ENCODE data around the gene FSCB. TPM values are rescaled to one million over a fixed set of nuclear protein-coding genes. Genes with fewer than 3 reads are reported as not detected.

Gene FSCB, protein sequence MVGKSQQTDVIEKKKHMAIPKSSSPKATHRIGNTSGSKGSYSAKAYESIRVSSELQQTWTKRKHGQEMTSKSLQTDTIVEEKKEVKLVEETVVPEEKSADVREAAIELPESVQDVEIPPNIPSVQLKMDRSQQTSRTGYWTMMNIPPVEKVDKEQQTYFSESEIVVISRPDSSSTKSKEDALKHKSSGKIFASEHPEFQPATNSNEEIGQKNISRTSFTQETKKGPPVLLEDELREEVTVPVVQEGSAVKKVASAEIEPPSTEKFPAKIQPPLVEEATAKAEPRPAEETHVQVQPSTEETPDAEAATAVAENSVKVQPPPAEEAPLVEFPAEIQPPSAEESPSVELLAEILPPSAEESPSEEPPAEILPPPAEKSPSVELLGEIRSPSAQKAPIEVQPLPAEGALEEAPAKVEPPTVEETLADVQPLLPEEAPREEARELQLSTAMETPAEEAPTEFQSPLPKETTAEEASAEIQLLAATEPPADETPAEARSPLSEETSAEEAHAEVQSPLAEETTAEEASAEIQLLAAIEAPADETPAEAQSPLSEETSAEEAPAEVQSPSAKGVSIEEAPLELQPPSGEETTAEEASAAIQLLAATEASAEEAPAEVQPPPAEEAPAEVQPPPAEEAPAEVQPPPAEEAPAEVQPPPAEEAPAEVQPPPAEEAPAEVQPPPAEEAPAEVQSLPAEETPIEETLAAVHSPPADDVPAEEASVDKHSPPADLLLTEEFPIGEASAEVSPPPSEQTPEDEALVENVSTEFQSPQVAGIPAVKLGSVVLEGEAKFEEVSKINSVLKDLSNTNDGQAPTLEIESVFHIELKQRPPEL
- 0.12 TPM for total RNA-seq

DNA sequence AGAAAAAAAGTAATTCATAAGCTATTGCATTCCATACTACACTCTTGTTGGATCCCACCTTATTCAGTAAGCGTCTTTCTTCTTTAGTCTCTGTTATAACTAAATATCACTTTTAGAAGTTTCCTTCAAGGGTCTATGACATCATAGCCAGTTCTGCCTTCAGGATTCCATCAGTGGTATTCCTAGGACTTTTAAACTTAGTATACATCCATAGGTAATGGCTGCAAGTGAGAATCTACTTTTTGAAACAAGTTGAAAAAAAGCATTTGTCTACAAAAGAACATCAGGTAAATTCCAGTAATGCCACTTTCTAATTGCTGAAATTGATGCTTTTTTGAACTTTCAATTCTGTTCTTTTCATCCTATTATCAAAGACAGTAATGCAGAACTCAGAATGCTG, at the start of gene FSCB:
FSCB (minus strand) TSS at position 101 of the 400 bp plus-strand sequence. CDS start 296 bp downstream, outside the sequence.

